GM12872 (cell line): ENCODE data around the gene ACOX1.

ENCODE experiments used
- CTCF ChIP-seq: IDR thresholded peaks from 3 replicates; pipeline ENCODE4 v1.5.1; 2011; ENCODE audit warnings: low read depth, mild to moderate bottlenecking, low read length, moderate library complexity; ENCODE audit not compliant: insufficient read depth

The ACOX1 gene

GRCh38 chr17:75892556-75893224 is 86.3 kb downstream of the ACOX1 start:
- no peak for TF ChIP-seq CTCF

GRCh38 chr17:75891605-75892555 is 87.1 kb downstream of the ACOX1 start:
- no peak for TF ChIP-seq CTCF
